ENCODE results near the gene RNF144B. TPM values are rescaled to one million over a fixed set of nuclear protein-coding genes. Genes with fewer than 3 reads are reported as not detected.

The RNF144B gene
- total RNA-seq: 10 to 100 TPM in 2 of 6 donors, 1 to 10 TPM in 4; 5.5 to 18.7 (median 8.1) TPM
- 1 to 10 TPM; 1.7 to 2.6 TPM for polyA plus RNA-seq

GRCh38 chr6:18387061-18387721 lies at the start of gene RNF144B:
Gene RNF144B, plus strand, starts transcription at chr6:18387350. Its CDS starts 12,185 bp downstream, at chr6:18399535.
- Histone ChIP-seq H3K9me3 (no peaks in the 10 kb centered on the region), H3K4me3 (peak within 1 kb of the TSS; percentile 43 to 60 (median 50)), H3K4me1 (peaks cover 18 to 30% (median 26%) of the 10 kb centered on the region in 3 donors), H3K27me3 (no peaks in the 10 kb centered on the region), H3K27ac (peak within 1 kb of the TSS; percentile 36 to 88 (median 78)), H3K36me3 (no peaks in the 10 kb centered on the region)
- no peak for FAIRE-seq
- peak; percentile 87 to 95 (median 89) for DNase-seq
- 1% methylated on average over 40 of the region's 40 CpGs for WGBS, 2 donors
- peak; percentile 91 to 96 (median 94) for ATAC-seq
- TF ChIP-seq CTCF (IDR thresholded peaks at IDR 0.05): no peak
- intact Hi-C loops (cut with DNase I): no loop called here

GRCh38 chr6:18339599-18339998 lies 47.6 kb upstream of the RNF144B start:
- Histone ChIP-seq H3K9me3 (no peaks in the 10 kb centered on the region), H3K4me1 (no peaks in the 10 kb centered on the region), H3K27ac (no peak overlapping the region), H3K27me3 (no peaks in the 10 kb centered on the region), H3K36me3 (no peaks in the 10 kb centered on the region), H3K4me3 (no peak overlapping the region)
- ATAC-seq: no peak
- no peak for FAIRE-seq
- 71 to 85% methylated on average over 1 of the region's 1 CpG for WGBS, 2 donors
- TF ChIP-seq CTCF (IDR thresholded peaks at IDR 0.05): no peak
- intact Hi-C loops (cut with DNase I): no loop called here
- DNase-seq: no peak

GRCh38 chr6:18340781-18341551 lies 46.2 kb upstream of the RNF144B start:
- no peak overlapping the region for H3K27ac ChIP-seq
- TF ChIP-seq CTCF (IDR thresholded peaks at IDR 0.05): no peak
- H3K9me3 ChIP-seq: no peaks in the 10 kb centered on the region
- no peak for DNase-seq
- intact Hi-C loops (cut with DNase I): no loop called here
- no peaks in the 10 kb centered on the region for H3K36me3 ChIP-seq
- ATAC-seq: no peak
- no peak for FAIRE-seq
- no peak overlapping the region for H3K4me3 ChIP-seq
- no peaks in the 10 kb centered on the region for H3K27me3 ChIP-seq
- WGBS, 2 donors: 90 to 93% methylated on average over 7 of the region's 7 CpGs
- no peaks in the 10 kb centered on the region for H3K4me1 ChIP-seq

- ATAC-seq (no peak), DNase-seq (no peak), FAIRE-seq (no peak)
- no peak for TF ChIP-seq CTCF (IDR thresholded peaks at IDR 0.05)
- no peak overlapping the region for H3K4me3 ChIP-seq
- no peaks in the 10 kb centered on the region for H3K9me3 ChIP-seq
- H3K27ac ChIP-seq: no peak overlapping the region
- H3K4me1 ChIP-seq: no peaks in the 10 kb centered on the region
- H3K36me3 ChIP-seq: no peaks in the 10 kb centered on the region
- no peaks in the 10 kb centered on the region for H3K27me3 ChIP-seq
- 90 to 92% methylated on average over 3 of the region's 3 CpGs for WGBS, 2 donors
- intact Hi-C loops (cut with DNase I): no loop called here
These were observed 44.9 kb upstream of the RNF144B start for GRCh38 chr6:18342223-18342622.

- no peak overlapping the region for H3K4me3 ChIP-seq
- no peaks in the 10 kb centered on the region for H3K4me1 ChIP-seq
- no peak for TF ChIP-seq CTCF (IDR thresholded peaks at IDR 0.05)
- 81 to 82% methylated on average over 2 of the region's 2 CpGs for WGBS, 2 donors
- intact Hi-C loops (cut with DNase I): no loop called here
- DNase-seq (no peak), FAIRE-seq (no peak), ATAC-seq (no peak)
- no peak overlapping the region for H3K27ac ChIP-seq
- H3K27me3 ChIP-seq: no peaks in the 10 kb centered on the region
- no peaks in the 10 kb centered on the region for H3K36me3 ChIP-seq
- no peaks in the 10 kb centered on the region for H3K9me3 ChIP-seq
These were observed 43.4 kb upstream of the RNF144B start for GRCh38 chr6:18343741-18344140.

Data from pancreas (tissue), 10 donors.